Ovary (tissue), 3 donors: ENCODE results near the gene GCC1.

ENCODE experiments used
- POLR2A ChIP-seq: fragments of 450-650 bp; IDR thresholded peaks from one replicate; pipeline ENCODE4 v1.6.1; 2017; ENCODE audit warnings: antibody characterized with exemption, mild to moderate bottlenecking, moderate library complexity
- TF ChIP-seq, protein P1 (sequence below), 3 donors: fragments of 450-650 bp in 2 of 3; fragments of 200-600 bp in 1 of 3; IDR thresholded peaks; one replicate each; pipeline versions ENCODE4 v1.5.1 to v1.8.0; 2016 to 2022; ENCODE audit warnings: antibody characterized with exemption in 3 of 3, mild to moderate bottlenecking in 1 of 3
- donor health status: DM: no; HTN: no; CAD: no.

DNA sequence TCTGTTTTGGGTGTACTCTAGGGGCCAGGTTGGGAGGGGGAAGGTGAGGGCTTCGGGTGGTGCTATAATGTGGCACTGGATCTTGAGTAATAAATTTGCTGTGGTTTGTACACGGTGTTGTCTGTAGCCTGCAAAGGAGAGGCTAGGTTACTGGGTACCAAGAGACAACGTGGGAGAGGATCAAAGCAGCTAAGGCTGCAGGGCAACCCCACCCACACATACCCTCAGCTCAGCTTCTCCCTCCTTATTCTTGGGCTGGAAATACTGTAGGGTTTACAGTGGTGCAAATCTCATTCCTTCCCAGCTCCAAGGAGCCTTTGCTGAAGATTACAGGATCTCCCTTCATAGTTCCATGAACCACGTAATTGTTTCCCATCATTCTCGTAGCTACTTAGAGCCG is 6.2 kb upstream of the GCC1 start:
- TF ChIP-seq, protein P1, sequence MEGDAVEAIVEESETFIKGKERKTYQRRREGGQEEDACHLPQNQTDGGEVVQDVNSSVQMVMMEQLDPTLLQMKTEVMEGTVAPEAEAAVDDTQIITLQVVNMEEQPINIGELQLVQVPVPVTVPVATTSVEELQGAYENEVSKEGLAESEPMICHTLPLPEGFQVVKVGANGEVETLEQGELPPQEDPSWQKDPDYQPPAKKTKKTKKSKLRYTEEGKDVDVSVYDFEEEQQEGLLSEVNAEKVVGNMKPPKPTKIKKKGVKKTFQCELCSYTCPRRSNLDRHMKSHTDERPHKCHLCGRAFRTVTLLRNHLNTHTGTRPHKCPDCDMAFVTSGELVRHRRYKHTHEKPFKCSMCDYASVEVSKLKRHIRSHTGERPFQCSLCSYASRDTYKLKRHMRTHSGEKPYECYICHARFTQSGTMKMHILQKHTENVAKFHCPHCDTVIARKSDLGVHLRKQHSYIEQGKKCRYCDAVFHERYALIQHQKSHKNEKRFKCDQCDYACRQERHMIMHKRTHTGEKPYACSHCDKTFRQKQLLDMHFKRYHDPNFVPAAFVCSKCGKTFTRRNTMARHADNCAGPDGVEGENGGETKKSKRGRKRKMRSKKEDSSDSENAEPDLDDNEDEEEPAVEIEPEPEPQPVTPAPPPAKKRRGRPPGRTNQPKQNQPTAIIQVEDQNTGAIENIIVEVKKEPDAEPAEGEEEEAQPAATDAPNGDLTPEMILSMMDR (IDR thresholded peaks at IDR 0.05) = no peak
- TF ChIP-seq POLR2A = no peak
